Stimulated activated CD8-positive, alpha-beta memory T cell treated with anti-CD3 and anti-CD28 coated beads, Interleukin-7, amount 100 ng/mL, for 1 hour (primary cell): ENCODE measurements around the gene MFSD12.
"Not testable (repeated sequence)": the region's sequence is repeated elsewhere in the genome, so short reads cannot be mapped to it uniquely, and the experiment has no call there.

Experiments
- DNase-seq, 2 donors: peaks; one replicate each; pipeline ENCODE4 v3.0.0-alpha.2; 2020; ENCODE audit warnings: low read depth in 2 of 2

MFSD12 gene

DNA sequence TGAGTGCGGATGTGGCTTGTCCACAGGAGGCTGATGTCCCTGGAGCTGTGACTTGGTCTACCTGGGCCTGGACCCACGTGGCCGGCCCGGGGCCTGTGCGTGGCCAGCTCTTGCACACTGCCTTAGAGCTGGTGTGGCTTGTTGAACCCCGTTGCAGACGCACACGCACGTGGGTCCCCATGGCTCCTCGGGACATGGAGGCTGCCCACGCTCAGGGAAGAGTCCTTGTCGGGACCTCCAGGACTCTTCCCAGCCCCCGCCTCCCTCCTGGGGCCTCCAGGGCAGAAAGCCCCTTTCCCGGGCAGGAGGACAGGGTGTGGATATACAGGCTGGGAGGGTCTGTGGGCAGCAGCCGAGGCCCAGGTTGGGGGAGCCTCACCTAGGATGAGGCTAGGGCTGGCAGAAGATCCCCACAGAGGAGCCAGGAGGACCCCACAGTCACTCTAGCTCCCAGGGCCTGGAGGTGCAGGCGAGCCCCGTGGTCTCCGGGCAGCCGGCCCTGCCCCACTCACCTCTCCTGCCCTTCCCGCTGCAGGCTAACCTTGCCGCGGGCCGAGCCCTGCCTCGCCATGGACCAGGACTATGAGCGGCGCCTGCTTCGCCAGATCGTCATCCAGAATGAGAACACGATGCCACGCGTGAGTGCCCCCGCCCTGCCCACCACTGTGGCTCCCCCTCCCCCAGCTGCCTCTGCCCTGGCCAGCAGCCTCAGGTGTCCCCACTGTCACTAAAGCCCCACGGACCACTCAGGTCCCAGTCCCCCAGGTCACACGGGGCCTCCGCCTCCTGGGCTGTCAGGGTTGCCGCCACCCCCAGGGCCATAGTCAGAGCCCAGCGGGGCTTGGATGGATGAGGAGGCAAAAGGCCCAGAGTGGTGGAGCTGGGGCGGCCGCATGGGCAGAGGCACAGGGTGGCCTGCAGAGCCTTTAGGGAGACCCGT, 34.7 kb downstream of the MFSD12 start:
- DNase-seq: no peak

DNA sequence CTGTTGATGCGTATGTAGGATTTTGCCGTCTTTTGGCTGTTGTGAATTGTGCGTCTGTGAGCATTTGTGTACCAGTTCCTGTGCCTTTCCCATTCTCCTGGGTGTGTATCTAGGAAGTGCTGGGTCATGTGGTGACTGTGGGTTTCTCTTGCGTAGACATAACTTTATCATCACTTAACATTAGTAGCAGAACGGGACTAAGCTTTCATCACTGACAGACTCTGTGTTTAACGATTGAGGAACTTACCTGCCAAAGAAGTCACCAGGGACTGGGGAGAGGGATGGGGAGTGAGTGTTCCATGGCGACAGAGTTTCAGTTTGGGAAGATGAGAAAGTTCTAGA, 36.3 kb downstream of the MFSD12 start:
- no peak for DNase-seq

- no peak for DNase-seq
Measured at GRCh38 chr19:3520166-3521103, 37.0 kb downstream of the MFSD12 start.

GRCh38 chr19:3519126-3519525, 38.3 kb downstream of the MFSD12 start:
- DNase-seq: no peak

DNA sequence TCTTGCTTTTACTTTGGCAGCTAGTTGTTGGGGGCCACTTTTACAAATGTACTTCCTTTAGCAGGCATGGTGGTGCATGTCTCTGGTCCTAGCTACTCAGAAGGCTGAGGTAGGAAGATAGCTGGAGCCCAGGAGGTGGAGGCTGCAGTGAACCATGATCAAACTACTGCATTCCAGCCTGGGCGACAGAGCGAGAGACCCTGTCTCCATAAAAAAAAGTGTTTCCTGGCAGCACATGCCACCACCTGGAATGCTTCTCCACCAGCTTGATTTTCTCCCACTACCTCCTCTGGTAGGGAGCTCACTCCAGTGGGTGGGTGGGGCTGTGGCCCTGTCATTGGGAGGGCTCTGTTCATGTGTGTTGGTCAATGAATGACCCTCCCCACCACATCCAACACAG, 38.7 kb downstream of the MFSD12 start:
- no peak for DNase-seq

- DNase-seq: no peak
Measured at GRCh38 chr19:3518255-3518654, 39.1 kb downstream of the MFSD12 start.

GRCh38 chr19:3517638-3518037, 39.7 kb downstream of the MFSD12 start:
- no peak for DNase-seq

DNA sequence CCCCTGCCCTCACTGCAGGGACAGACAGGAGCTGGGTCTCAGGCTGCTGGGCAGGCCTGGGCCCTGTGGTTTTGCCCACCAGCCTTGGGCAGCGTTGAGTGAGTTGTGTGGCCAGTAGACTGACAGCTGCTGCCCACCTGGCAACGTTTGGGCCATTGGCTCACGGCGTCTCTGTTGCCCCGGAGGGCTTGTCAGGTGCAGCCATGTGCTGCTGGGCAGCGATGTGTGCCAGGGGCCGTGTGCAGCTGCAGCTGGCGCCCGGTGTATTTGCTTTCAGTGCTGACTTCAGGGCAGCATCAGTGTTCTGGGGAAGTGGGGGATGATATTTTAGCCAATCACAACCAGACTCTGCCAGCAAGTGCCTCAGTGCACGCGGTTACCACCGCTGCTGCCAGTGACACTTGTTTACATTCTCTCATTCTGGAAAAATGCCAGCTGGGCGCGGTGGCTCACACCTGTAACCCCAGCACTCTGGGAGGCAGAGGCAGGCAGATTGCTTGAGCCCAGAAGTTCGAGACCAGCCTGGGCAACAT, 40.6 kb downstream of the MFSD12 start:
- no peak for DNase-seq

DNA sequence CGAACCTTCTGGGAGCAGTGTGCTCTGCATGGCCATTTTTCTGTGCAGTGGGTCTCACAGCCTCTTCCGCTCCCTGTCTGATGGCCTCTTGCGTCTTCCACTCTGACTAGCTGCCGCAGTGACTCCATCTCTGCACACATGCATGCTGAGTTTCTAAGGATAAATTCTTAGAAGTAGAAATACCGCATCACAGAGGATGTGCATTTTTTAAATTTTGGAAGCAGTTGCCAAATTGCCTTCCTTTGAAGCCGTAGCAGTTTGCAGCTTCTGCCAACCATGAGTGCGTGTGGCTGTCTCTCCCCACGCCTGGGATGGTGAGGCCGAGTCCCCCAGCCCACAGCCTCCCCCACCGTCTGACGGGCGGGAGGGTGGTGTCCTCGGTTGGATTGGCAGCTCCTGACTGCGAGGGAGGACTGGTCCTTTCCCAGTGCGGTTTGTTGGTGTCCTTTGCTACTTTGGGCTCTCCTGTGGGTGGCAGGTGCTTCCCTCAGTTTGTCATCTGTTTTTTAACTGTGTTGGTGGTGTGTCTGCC, 41.4 kb downstream of the MFSD12 start:
- no peak for DNase-seq

DNA sequence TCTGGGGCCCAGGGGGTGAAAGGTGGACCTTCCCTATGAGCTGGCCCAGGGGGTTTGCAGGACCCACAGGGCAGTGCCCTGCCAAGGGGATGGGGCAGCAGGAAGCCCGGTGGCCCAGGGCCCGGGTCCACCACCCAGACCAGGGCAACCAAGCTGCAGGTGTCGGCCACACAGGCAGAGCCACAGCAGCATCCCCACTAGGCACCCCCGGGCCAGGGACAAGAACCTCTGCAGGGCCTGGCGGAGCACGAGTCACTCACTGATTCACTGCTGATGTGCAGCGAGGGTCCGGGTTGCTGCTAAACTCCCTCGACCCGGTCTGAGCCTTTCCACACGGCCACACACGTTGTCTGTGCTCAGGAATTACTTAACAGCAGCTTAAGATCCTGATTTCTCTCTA, 42.5 kb downstream of the MFSD12 start:
- no peak for DNase-seq

GRCh38 chr19:3513229-3514140, 43.9 kb downstream of the MFSD12 start:
- no peak for DNase-seq

DNA sequence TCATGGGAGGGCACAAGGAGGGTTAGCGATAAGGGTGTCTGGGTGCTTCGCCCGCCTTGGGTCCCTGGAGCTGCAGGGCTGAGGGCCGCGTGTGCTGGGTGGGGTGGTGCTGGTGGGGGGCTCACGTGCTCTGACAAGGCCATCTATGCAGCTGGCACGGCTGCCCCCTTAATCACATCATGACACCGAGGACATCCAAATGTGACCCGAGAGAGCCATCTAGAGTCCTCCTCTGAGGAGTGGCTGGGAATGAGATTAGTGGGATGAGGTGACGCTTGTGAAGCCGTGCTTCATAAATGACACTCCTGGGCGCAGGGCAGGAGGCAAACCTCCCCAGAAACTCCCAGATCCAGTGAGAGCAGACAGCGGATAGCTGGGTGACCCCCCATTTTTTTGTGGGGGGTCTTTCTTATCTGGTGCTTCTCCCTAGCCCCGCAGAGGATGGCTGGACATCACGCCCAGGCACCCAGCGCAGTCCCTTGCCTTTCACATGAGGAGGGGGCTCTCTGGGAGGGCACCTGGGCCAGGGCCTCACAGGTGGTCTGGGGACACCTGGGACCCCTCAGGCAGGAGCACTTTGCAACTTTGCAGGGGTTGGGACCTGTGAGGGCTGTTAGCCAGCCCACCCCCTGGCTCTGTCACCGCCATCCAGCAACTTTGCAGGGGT, 44.7 kb downstream of the MFSD12 start:
- DNase-seq: no peak

GRCh38 chr19:3511506-3512251, 45.7 kb downstream of the MFSD12 start:
- no peak for DNase-seq

- no peak for DNase-seq
Measured at GRCh38 chr19:3510727-3511126, 46.7 kb downstream of the MFSD12 start.

DNA sequence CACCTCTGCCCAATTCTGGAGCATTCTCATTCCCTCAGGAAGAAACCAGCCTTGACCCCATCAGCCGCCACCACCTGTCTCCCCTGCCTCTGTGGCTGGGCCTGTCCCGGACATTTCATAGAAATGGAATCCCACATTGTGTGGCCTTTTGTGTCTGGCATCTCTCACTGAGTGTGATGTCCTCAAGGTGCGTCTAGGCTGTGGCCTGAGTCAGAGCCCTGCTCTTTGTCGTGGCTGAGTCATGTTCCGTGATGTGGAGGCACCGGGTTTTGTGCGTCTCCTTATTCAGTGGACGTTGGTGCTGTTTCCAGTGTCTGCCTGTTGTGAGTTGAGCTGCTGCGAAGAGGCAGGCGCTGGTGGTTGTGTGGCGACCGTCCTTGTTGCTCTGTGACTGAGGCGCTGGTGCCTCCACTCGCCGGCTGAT, 47.8 kb downstream of the MFSD12 start:
- DNase-seq: no peak

DNA sequence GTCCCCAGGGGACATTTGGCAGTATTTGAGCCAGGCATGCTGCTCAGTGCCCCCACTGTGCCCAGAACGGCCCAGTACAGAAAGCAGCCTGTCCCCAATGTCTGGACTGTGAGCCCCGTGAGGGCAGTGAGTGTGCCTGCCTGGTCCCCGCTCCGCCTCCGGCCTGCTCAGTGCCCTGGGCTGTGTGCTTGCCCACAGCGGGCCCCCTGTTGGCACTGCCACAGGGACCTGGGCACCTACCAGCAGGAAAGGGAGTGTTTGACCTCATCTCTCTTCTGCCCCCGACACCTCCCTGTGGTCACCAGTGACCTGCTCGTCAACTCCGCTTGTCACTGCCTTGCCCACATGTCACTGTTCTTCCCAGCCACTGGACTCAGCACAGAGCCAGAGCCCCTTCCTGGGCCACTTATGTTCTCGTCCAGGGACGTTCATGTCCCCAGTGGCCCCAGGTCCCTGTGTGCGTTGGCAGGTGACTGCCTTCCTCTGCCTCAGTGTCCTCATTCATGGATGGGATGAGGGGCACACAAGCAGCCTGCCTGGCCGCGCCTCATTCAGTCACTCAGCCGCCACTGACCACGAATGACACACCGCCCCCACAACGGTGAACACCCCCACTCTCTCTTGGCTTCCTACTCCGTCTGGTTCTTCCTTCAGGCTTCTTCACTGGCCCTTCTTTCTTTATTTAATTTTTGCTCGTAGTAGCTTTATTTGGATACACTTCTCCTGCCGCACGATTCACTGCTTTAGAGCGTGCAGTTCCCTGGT, 48.4 kb downstream of the MFSD12 start:
- no peak for DNase-seq

DNA sequence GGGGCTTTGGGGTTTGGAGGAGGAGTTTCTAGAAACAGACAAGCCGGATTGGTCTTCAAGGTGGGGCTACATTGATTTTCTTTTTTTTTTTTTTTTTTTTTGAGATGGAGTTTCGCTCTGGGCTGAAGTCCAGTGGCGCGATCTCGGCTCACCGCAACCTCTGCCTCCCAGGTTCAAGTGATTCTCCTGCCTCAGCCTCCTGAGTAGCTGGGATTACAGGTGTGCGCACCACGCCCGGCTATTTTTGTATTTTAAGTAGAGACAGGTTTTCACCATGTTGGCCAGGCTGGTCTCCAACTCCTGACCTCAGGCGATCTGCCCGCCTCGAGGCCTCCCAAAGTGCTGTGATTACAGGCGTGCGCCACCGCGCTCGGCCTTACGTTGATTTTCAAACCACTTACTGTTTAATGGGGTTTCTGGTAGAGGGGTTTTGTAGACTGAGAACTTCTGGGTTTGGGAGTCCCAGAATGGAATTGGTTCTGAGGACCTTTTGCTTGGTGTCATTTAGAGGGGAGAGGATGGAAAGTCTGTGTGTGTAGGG, 49.2 kb downstream of the MFSD12 start:
- DNase-seq: not testable (repeated sequence)

GRCh38 chr19:3507371-3508120, 49.8 kb downstream of the MFSD12 start:
- no peak for DNase-seq
